ENCODE results near the gene TFDP1. TPM values are rescaled to one million over a fixed set of nuclear protein-coding genes. Genes with fewer than 3 reads are reported as not detected.

TFDP1 gene
- total and polyA plus RNA-seq, 5 donors from 2014 or later, result 31.1 to 64.3 (median 39.8) TPM

DNA sequence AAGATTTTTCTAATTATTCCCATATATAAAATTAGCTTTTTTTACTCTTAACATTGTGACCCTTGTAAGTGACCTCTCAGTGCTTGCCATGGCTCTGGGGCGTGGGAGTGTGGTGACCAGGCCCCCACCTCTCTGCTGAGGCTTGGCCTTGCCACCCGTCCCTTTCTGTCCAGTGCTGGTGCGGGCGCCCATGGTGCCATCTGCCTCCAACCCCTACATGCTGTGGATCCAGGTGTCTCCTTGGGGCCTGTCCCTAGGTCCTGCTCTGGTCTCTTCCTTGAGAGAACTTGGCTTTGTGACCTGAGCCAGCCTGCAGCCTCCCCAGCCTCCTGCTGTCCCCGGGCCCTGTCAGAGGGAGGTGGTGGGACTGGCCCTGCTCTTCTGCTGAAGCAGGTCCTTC is 27.4 kb downstream of the TFDP1 start:
- H3K36me3 Mint-ChIP-seq, result peaks cover 21% of the 10 kb centered on the region
- H3K4me3 Mint-ChIP-seq, result no peak overlapping the region
- peaks cover 0 to 2% (median 0%) of the 10 kb centered on the region in 4 donors for H3K4me1 Mint-ChIP-seq
- H3K9me3 ChIP-seq (ENCODE audit: control insufficient read depth in 2 of 2, low read length in 2 of 2), result no peaks in the 10 kb centered on the region
- no peak overlapping the region for H3K4me3 ChIP-seq (ENCODE audit: low read depth, low read length)
- DNase-seq, result no peak
- H3K4me1 ChIP-seq (ENCODE audit: control insufficient read depth, insufficient read depth, low read length, poor library complexity, severe bottlenecking), result no peaks in the 10 kb centered on the region
- peaks cover 13% of the 10 kb centered on the region for H3K36me3 ChIP-seq (ENCODE audit: control insufficient read depth, insufficient read depth, low read length)
- H3K27me3 Mint-ChIP-seq, result no peaks in the 10 kb centered on the region
- H3K9me3 Mint-ChIP-seq, result no peaks in the 10 kb centered on the region
- no peaks in the 10 kb centered on the region for H3K27me3 ChIP-seq (ENCODE audit: control insufficient read depth, insufficient read depth, low read length)
- H3K27ac Mint-ChIP-seq, result peak overlapping the region in 1 of 3 donors; percentile 8
- no peak for ATAC-seq (ENCODE audit: low read depth in 2 of 2)
- H3K27ac ChIP-seq (ENCODE audit: insufficient read depth, low read length, poor library complexity, severe bottlenecking), result no peak overlapping the region

DNA sequence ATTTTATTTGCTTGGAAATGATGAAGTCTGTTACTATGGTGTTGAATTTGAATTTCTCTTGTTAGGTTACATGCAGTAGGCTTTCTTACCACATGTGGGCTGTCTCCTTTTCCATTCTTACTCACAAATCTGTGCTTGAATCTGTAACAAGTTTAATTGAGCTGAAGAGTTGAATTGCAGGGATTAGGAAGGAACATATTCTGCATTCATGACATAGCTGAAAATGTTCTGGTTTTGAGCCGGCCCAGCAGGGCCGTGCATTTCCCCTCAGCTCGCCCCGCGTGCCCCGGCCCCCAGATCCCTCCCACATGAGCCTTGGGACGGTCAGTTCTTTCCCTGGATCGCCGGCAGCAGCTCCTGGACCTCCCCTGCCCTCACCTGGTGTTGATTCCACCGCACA is 28.1 kb downstream of the TFDP1 start:
- peak overlapping the region in 1 of 3 donors; percentile 8 for H3K27ac Mint-ChIP-seq
- H3K4me3 Mint-ChIP-seq, result no peak overlapping the region
- H3K9me3 Mint-ChIP-seq, result no peaks in the 10 kb centered on the region
- ATAC-seq (ENCODE audit: low read depth in 2 of 2), result no peak
- H3K27me3 Mint-ChIP-seq, result no peaks in the 10 kb centered on the region
- peaks cover 0 to 2% (median 0%) of the 10 kb centered on the region in 4 donors for H3K4me1 Mint-ChIP-seq
- no peak for DNase-seq
- H3K36me3 ChIP-seq (ENCODE audit: control insufficient read depth, insufficient read depth, low read length), result peaks cover 13% of the 10 kb centered on the region
- H3K27me3 ChIP-seq (ENCODE audit: control insufficient read depth, insufficient read depth, low read length), result no peaks in the 10 kb centered on the region
- no peaks in the 10 kb centered on the region for H3K4me1 ChIP-seq (ENCODE audit: control insufficient read depth, insufficient read depth, low read length, poor library complexity, severe bottlenecking)
- H3K36me3 Mint-ChIP-seq, result peaks cover 21% of the 10 kb centered on the region
- no peak overlapping the region for H3K4me3 ChIP-seq (ENCODE audit: low read depth, low read length)
- no peaks in the 10 kb centered on the region for H3K9me3 ChIP-seq (ENCODE audit: control insufficient read depth in 2 of 2, low read length in 2 of 2)
- no peak overlapping the region for H3K27ac ChIP-seq (ENCODE audit: insufficient read depth, low read length, poor library complexity, severe bottlenecking)

DNA sequence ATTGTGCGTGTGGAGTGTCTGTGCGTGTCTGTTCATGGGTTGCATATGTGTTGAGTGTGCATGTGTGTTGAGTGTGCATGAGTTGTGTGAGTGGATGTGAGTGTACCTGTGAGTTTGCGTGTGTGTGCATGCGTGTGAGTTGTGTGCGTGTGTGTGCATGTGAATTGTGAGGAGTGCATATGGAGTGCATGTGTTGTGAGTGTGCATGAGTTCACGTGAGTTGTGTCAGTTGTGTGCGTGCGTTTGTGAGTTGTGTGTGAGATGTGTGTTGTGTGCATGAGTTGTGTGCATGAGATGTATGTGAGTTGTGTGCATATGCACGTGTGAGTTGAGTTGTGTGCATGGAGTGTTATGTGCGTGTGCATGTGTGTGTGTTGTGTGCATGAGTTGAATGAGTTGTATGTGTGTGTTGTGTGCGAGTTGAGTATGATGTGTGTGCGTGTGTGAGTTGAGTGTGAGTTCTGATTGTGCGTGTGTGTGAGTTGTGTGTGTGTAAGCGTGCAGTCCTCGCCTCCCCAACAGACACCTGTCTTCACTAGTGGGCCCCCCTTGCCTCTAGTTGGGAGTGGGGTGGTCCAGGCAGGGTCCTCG is 29.3 kb downstream of the TFDP1 start:
- no peaks in the 10 kb centered on the region for H3K9me3 ChIP-seq (ENCODE audit: control insufficient read depth in 2 of 2, low read length in 2 of 2)
- Mint-ChIP-seq H3K27ac (no peak overlapping the region), H3K4me3 (no peak overlapping the region), H3K36me3 (peaks cover 25% of the 10 kb centered on the region), H3K9me3 (no peaks in the 10 kb centered on the region), H3K4me1 (peaks cover 0 to 4% (median 1%) of the 10 kb centered on the region in 4 donors), H3K27me3 (no peaks in the 10 kb centered on the region)
- no peaks in the 10 kb centered on the region for H3K4me1 ChIP-seq (ENCODE audit: control insufficient read depth, insufficient read depth, low read length, poor library complexity, severe bottlenecking)
- no peak overlapping the region for H3K27ac ChIP-seq (ENCODE audit: insufficient read depth, low read length, poor library complexity, severe bottlenecking)
- no peak overlapping the region for H3K4me3 ChIP-seq (ENCODE audit: low read depth, low read length)
- no peak for DNase-seq
- H3K36me3 ChIP-seq (ENCODE audit: control insufficient read depth, insufficient read depth, low read length), result peaks cover 13% of the 10 kb centered on the region
- H3K27me3 ChIP-seq (ENCODE audit: control insufficient read depth, insufficient read depth, low read length), result no peaks in the 10 kb centered on the region
- ATAC-seq (ENCODE audit: low read depth in 2 of 2), result no peak

DNA sequence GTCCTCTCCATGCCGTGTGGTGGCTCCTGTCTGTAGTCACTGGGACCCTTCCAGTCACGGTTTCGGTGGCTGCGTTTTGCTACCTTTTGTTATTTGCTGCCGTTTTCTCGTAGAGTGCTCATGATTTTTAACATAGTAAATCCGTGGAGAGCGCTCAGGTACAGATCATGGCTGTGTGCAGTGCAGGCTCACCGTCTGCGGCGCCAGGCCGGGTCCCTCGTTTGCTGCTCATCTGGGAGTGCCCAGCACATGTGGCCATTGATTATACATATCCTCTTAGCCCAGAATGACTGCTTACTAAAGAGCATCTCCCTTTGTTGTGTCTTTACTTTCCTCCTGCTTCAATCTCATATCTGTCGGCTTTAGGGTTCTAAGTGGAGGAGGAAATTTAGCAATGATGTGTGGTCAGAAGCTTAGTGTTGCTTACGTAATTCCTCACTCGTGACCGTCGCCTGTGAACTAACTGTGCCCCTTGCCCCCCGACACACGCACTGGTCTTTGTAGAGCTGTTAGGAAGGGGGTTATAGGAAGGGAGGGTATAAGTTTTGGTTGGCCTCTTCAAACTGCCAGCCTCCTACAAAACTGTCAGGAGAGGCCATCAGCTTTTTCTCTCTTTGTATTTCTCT is 31.8 kb downstream of the TFDP1 start:
- Mint-ChIP-seq H3K9me3 (no peaks in the 10 kb centered on the region), H3K27me3 (no peaks in the 10 kb centered on the region), H3K27ac (peak overlapping the region in 1 of 3 donors; percentile 43), H3K4me3 (no peak overlapping the region), H3K36me3 (peaks cover 13% of the 10 kb centered on the region), H3K4me1 (peaks cover 0 to 4% (median 0%) of the 10 kb centered on the region in 4 donors)
- H3K27me3 ChIP-seq (ENCODE audit: control insufficient read depth, insufficient read depth, low read length), result no peaks in the 10 kb centered on the region
- no peak overlapping the region for H3K4me3 ChIP-seq (ENCODE audit: low read depth, low read length)
- ATAC-seq (ENCODE audit: low read depth in 2 of 2) (no peak), DNase-seq (no peak)
- no peaks in the 10 kb centered on the region for H3K9me3 ChIP-seq (ENCODE audit: control insufficient read depth in 2 of 2, low read length in 2 of 2)
- H3K27ac ChIP-seq (ENCODE audit: insufficient read depth, low read length, poor library complexity, severe bottlenecking), result no peak overlapping the region
- peaks cover 6% of the 10 kb centered on the region for H3K36me3 ChIP-seq (ENCODE audit: control insufficient read depth, insufficient read depth, low read length)
- no peaks in the 10 kb centered on the region for H3K4me1 ChIP-seq (ENCODE audit: control insufficient read depth, insufficient read depth, low read length, poor library complexity, severe bottlenecking)

DNA sequence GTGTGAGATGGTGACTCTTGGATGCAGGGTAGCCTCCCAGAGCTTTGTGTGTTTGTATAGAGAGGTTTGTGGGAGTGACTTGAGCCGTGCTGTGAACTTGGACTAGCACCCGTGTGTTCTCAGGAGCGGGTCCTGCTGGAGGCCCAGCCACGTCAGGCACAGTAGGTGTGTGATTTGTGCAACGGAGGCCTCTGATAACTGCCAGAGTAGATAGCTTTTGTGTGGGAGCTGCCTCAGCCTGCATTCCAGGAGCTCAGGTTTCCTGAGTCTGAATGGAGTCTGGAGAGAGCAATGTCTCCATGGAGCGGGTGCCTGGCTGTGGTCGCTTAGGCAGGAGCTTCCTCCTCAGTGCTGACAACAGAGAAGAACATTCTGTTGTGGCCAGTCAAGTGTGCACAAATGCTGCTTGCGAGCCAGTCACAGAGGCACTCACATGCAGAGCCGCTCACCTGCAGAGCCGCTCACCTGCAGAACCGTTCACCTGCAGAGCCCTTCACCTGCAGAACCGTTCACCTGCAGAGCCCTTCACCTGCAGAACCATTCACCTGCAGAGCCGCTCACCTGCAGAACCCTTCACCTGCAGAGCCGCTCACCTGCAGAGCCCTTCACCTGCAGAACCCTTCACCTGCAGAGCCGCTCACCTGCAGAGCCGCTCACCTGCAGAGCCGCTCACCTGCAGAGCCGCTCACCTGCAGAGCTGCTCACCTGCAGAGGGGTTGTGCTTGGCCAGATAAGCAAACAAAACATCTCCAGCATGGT is 32.6 kb downstream of the TFDP1 start:
- Mint-ChIP-seq H3K36me3 (peaks cover 12% of the 10 kb centered on the region), H3K4me1 (peaks cover 0 to 4% (median 0%) of the 10 kb centered on the region in 4 donors), H3K27ac (no peak overlapping the region), H3K27me3 (no peaks in the 10 kb centered on the region), H3K9me3 (peaks cover 0 to 2% (median 0%) of the 10 kb centered on the region in 7 donors), H3K4me3 (no peak overlapping the region)
- Histone ChIP-seq H3K27ac (ENCODE audit: insufficient read depth, low read length, poor library complexity, severe bottlenecking) (no peak overlapping the region), H3K27me3 (ENCODE audit: control insufficient read depth, insufficient read depth, low read length) (no peaks in the 10 kb centered on the region), H3K9me3 (ENCODE audit: control insufficient read depth in 2 of 2, low read length in 2 of 2) (no peaks in the 10 kb centered on the region), H3K36me3 (ENCODE audit: control insufficient read depth, insufficient read depth, low read length) (no peaks in the 10 kb centered on the region), H3K4me1 (ENCODE audit: control insufficient read depth, insufficient read depth, low read length, poor library complexity, severe bottlenecking) (no peaks in the 10 kb centered on the region), H3K4me3 (ENCODE audit: low read depth, low read length) (no peak overlapping the region)
- DNase-seq (no peak), ATAC-seq (ENCODE audit: low read depth in 2 of 2) (no peak)

DNA sequence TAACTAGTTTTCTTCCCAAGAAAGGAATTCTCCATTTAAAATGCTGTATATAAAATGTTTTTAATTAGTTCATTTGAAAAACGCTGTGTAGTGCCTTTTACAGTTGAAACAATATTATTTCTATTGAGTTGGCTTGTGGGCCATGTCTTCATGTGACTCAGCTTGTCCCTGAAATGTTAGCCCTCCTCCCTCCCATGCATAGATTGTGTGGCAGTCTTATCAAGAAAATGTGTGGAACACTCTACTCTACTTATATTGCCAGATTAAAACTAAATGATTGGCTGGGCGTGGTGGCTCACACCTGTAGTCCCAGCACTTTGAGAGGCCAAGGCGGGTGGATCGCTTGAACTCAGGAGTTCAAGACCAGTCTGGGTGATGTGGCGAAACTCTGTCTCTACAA is 33.4 kb downstream of the TFDP1 start:
- DNase-seq (no peak), ATAC-seq (ENCODE audit: low read depth in 2 of 2) (no peak)
- H3K27ac ChIP-seq (ENCODE audit: insufficient read depth, low read length, poor library complexity, severe bottlenecking), result no peak overlapping the region
- H3K4me3 Mint-ChIP-seq, result no peak overlapping the region
- H3K36me3 ChIP-seq (ENCODE audit: control insufficient read depth, insufficient read depth, low read length), result no peaks in the 10 kb centered on the region
- no peaks in the 10 kb centered on the region for H3K9me3 ChIP-seq (ENCODE audit: control insufficient read depth in 2 of 2, low read length in 2 of 2)
- H3K4me1 ChIP-seq (ENCODE audit: control insufficient read depth, insufficient read depth, low read length, poor library complexity, severe bottlenecking), result no peaks in the 10 kb centered on the region
- no peaks in the 10 kb centered on the region for H3K27me3 ChIP-seq (ENCODE audit: control insufficient read depth, insufficient read depth, low read length)
- peak overlapping the region in 2 of 3 donors; percentile 28 to 37 for H3K27ac Mint-ChIP-seq
- peaks cover 0 to 4% (median 0%) of the 10 kb centered on the region in 4 donors for H3K4me1 Mint-ChIP-seq
- H3K4me3 ChIP-seq (ENCODE audit: low read depth, low read length), result no peak overlapping the region
- peaks cover 11% of the 10 kb centered on the region for H3K36me3 Mint-ChIP-seq
- H3K27me3 Mint-ChIP-seq, result no peaks in the 10 kb centered on the region
- peaks cover 0 to 2% (median 0%) of the 10 kb centered on the region in 7 donors for H3K9me3 Mint-ChIP-seq

DNA sequence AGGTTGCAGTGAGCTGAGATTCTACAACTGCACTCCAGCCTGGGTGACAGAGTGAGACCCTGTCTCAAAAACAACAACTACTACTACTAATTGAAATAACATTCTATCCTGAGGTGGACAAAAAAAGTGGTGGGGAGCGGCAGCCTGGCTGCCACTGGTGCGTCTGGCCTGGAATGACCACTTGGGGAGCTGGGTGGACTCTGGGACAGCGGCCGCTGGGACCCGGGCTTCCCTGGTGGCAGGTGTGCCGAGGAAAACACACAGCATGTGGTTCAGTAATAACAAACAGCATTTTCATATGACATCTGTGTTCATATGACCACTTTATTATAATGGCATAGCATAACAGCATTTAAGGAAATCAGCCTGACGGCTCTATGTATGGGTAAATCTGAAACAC is 33.9 kb downstream of the TFDP1 start:
- DNase-seq (no peak), ATAC-seq (ENCODE audit: low read depth in 2 of 2) (no peak)
- no peaks in the 10 kb centered on the region for H3K4me1 ChIP-seq (ENCODE audit: control insufficient read depth, insufficient read depth, low read length, poor library complexity, severe bottlenecking)
- no peaks in the 10 kb centered on the region for H3K27me3 Mint-ChIP-seq
- no peaks in the 10 kb centered on the region for H3K36me3 ChIP-seq (ENCODE audit: control insufficient read depth, insufficient read depth, low read length)
- H3K9me3 ChIP-seq (ENCODE audit: control insufficient read depth in 2 of 2, low read length in 2 of 2), result no peaks in the 10 kb centered on the region
- H3K27ac Mint-ChIP-seq, result peak overlapping the region; percentile 28 to 78 (median 37)
- H3K9me3 Mint-ChIP-seq, result peaks cover 0 to 2% (median 0%) of the 10 kb centered on the region in 7 donors
- no peak overlapping the region for H3K4me3 Mint-ChIP-seq
- H3K4me1 Mint-ChIP-seq, result peaks cover 0 to 4% (median 0%) of the 10 kb centered on the region in 4 donors
- no peak overlapping the region for H3K4me3 ChIP-seq (ENCODE audit: low read depth, low read length)
- H3K36me3 Mint-ChIP-seq, result peaks cover 13% of the 10 kb centered on the region
- H3K27me3 ChIP-seq (ENCODE audit: control insufficient read depth, insufficient read depth, low read length), result no peaks in the 10 kb centered on the region
- H3K27ac ChIP-seq (ENCODE audit: insufficient read depth, low read length, poor library complexity, severe bottlenecking), result no peak overlapping the region

Data from CD4-positive, CD25-positive, alpha-beta regulatory T cell (primary cell).